AG09309 (cell line): ENCODE results near the gene KCNT2.
A peak's percentile ranks its signal among the peaks of the same experiment; 100 is the strongest.

Experiments used
- DNase-seq: peaks from one replicate; pipeline ENCODE4 v3.0.0-alpha.2; 2010; ENCODE audit warnings: low read depth
- H3K4me3 ChIP-seq: 2 replicates; pipeline ENCODE4 v1.5.1; 2011; ENCODE audit warnings: mild to moderate bottlenecking, low read depth, low read length, moderate library complexity; ENCODE audit not compliant: control insufficient read depth
- TF ChIP-seq, protein P1 (sequence below): IDR thresholded peaks from 2 replicates; pipeline ENCODE4 v1.5.1; 2011; ENCODE audit warnings: mild to moderate bottlenecking, low read depth, low read length, inconsistent platforms; ENCODE audit not compliant: insufficient read depth, control insufficient read depth; ENCODE audit errors: missing control alignments

The KCNT2 gene

DNA sequence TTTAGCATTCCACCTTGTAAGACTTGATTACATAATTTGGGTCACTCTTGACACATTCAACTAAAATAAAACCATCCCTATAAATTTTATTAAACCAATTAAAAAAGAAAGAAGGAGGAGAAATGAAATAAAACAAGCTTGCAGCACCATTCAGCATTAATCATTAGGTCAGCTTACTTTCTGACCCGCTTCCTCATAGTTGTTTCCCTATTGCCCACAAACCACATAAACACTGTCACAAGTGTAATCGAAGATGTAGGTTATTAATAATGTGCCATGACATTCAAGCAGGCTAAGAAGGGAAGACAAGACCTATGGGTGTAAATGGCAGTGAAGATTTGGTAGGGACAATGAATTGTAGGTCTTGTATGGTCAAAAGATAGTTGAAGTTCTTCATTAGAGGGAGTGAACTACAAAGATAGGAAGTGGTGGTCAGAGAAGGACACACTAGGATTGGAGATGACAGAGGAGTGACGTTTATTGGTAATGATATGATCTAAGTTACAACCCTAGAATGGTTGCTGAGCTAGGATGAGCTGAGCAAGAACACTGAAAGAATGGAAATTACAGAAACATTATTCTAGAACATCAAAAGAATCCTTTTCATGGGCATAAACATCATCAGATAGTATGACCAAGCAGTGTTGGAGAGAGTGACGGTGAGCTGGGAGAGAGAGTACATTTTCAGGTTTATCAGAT lies 231.5 kb downstream of the KCNT2 start:
- no peak for DNase-seq
- TF ChIP-seq, protein P1, sequence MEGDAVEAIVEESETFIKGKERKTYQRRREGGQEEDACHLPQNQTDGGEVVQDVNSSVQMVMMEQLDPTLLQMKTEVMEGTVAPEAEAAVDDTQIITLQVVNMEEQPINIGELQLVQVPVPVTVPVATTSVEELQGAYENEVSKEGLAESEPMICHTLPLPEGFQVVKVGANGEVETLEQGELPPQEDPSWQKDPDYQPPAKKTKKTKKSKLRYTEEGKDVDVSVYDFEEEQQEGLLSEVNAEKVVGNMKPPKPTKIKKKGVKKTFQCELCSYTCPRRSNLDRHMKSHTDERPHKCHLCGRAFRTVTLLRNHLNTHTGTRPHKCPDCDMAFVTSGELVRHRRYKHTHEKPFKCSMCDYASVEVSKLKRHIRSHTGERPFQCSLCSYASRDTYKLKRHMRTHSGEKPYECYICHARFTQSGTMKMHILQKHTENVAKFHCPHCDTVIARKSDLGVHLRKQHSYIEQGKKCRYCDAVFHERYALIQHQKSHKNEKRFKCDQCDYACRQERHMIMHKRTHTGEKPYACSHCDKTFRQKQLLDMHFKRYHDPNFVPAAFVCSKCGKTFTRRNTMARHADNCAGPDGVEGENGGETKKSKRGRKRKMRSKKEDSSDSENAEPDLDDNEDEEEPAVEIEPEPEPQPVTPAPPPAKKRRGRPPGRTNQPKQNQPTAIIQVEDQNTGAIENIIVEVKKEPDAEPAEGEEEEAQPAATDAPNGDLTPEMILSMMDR: no peak
- H3K4me3 ChIP-seq: no peak overlapping the region

GRCh38 chr1:196373798-196374197 lies 234.4 kb downstream of the KCNT2 start:
- TF ChIP-seq, protein P1: no peak
- no peak for DNase-seq

GRCh38 chr1:196372896-196373536 lies 235.2 kb downstream of the KCNT2 start:
- no peak overlapping the region for H3K4me3 ChIP-seq
- TF ChIP-seq, protein P1: peak; percentile 34
- no peak for DNase-seq

More at GRCh38 chr1:196373798-196374197, 234.4 kb downstream of the KCNT2 start:
- no peak overlapping the region for H3K4me3 ChIP-seq

DNA sequence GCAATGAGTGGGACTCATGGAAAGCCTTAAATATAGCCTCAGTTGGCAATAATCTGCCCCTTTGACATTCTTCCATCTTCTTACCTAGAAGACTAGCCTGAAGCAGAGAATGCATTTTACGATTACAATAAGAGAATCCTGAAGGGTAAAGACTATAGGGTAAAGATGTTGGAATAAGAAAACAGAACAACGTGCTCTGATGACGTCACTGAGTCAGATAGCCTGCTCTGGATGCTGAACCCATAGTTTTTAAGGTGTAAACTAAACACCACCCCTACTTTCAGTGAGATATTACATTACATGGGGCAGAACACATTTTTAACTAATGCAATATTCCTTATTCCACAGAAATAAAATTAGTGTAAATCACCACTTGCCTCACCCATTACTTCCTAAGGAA lies 240.4 kb downstream of the KCNT2 start:
- H3K4me3 ChIP-seq: no peak overlapping the region
- TF ChIP-seq, protein P1: no peak
- no peak for DNase-seq

DNA sequence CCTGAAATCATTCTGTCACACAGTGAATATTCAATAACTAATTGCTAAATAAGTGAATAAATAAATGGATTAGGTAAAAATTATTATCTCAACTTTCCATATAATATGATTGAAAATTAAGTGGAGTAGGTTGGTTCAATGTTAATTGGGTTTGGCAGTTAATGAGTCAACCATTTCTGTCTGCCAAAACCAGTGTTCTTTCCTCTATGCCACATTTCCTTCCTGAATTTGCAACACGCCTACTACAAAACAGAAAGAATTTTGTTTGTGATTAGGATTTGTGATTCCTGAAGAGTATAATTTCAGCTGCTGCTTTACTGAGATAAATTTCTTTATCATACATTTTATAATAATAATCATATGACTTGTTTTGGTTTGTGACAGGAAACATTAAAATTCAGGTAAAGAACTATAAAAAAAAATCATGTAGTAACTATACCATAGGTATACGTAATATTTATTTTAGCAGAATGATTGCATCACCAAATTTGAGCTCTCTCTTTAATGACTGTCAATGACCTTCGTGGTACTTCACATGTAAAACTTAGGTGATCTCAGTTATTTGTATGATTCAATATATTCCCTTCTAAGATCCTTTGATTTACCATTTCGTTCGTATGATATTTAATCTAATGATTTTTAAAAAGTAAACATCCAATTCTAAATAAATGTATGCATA lies 241.3 kb downstream of the KCNT2 start:
- TF ChIP-seq, protein P1: no peak
- H3K4me3 ChIP-seq: no peak overlapping the region
- DNase-seq: no peak

GRCh38 chr1:196361112-196361714 lies 247.0 kb downstream of the KCNT2 start:
- TF ChIP-seq, protein P1: no peak
- DNase-seq: no peak
- no peak overlapping the region for H3K4me3 ChIP-seq
